NCI-H1436 treated with DMSO at 0.1 percent for 48 hours (cell line): ENCODE results near the gene SF3B5.
"Not testable (repeated sequence)": the region's sequence is repeated elsewhere in the genome, so short reads cannot be mapped to it uniquely, and the experiment has no call there.

Source experiments
- DNase-seq: peaks from one replicate; lab custom pipeline; 2025; lab: John Stamatoyannopoulos, UW

Gene SF3B5

DNA sequence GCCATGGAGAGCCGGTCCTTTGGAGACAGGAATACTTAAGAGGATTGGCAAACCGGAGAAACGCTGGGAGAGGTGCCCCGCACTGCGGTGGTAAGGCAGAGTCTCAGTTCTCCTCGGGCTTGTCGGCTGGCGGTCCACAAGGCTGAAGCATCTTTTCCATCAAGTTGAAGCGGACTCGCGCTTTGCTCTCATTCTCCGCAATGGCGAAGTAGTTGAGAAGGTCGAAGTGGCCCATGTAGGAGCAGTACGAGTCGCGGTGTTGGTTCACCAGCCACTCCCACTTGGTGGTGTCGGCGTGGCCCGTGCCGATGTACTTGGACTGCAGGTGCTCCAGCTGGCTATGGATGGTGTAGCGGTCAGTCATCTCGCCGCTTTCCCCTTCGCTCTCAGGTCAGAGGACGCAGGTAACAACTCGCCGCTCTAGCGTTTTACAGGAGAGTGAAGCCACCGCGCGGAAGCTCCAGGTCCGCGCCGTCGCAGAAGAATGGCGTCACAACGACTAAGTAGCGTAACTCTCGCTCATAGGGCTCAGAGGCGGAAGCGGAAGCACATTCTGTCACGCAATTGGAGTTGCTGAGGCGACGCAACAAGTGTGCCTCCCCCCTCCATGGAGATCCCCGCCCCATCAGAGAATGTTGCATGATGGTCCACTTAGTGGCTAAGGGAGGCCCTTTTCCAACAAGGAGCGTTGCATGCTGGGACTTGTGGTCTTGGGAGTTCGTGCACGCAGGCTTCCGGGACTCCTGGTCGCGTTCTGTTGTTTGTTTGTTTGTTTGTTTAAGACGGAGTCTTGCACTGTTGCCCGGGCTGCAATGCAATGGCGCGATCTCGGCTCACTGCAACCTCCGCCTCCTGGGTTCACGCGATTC is at the start of gene SF3B5:
Gene SF3B5, minus strand, starts transcription at position 440 of the 869 bp plus-strand sequence. Its CDS starts 76 bp downstream, at position 364.
- peak; percentile 94 for DNase-seq

DNA sequence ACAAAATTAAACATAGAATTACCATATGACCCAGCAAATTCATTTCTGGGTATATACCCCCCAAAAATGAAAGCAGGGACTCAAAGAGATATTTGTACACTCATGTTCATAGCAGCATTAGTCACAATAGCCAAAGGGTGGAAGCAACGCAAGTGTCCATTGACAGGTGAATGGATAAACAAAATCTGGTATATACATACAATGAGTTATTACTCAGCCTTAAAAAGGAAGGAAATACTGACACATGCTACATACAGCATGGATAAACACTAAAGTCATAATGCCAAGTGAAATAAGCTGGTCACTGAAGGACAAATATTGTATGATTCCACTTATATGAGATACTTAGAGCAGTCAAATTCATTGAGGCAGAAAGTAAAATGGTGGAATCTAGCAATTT is 49.6 kb upstream of the SF3B5 start:
- no peak for DNase-seq

DNA sequence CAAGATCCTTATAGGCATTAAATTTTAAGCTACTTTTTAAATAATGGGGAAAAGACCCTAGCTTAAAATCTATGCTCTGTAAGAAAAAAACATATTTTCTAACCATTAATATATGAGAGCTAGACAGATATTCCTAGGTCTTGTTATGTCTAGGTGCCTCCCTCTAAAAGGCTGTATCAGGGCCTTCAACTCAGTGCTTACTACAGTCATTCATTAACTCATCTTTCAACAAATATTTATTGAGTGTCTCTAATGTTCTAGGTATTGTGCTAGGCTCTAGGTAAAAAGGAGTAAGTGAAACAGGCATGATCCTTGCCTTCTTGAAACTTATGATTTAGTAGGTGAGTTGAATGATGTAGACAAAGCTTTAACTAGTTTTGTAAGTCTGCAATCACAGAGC is 48.5 kb upstream of the SF3B5 start:
- no peak for DNase-seq

DNA sequence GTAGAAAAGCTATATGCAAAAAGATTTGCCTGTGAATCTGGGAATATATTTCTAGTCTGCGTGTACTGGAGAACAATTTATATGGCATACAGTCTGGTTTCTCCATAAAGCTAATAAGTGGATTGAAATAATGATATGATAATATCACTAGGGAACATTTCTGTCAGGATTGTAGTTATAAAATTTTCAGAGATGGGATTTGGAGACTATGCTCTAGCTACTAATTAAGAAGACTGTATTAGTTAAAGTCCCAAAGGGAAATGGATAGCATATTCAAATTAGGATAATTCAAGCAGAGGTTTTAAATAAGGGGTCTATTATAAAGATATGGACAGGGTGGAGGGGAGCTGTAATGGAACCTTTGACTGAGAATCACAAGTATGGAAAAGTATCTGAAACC is 47.7 kb upstream of the SF3B5 start:
- no peak for DNase-seq

DNA sequence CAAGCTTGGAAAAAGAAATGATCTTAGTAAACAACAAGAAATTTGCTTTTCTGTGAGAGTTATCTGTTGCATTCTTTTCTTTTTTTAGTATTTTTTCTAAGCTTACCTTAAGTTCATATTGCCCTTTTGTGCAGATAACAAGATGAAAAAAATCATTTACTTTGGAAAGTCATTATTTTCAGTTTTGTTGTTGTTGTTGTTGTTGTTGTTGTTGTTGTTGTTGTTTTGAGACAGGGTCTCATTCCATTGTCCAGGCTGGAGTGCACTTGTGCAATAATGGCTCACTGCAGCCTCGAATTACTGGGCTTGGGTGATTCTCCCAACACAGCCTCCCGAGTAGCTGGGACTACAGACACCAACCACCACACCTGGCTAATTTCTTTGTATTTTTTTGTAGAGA is 46.1 kb upstream of the SF3B5 start:
- DNase-seq = no peak

DNA sequence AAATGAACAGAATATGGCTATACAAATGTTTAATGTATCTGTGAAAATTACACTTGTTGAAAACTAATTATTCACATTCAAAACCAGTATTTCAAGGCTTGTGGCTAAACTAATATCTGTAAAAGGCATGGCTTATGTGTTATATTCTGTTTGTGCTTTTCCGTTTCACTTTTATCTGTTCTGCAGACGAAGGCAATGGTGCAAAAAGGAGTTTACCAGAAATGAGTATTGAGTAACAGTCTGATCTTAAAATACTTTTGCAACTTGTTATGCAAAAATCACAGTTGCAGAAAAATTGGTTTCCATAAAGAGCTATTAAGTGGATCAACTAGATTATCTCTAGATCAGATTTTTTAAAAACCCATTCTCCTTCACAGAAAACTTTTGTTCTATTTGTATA is 45.5 kb upstream of the SF3B5 start:
- DNase-seq = no peak

DNA sequence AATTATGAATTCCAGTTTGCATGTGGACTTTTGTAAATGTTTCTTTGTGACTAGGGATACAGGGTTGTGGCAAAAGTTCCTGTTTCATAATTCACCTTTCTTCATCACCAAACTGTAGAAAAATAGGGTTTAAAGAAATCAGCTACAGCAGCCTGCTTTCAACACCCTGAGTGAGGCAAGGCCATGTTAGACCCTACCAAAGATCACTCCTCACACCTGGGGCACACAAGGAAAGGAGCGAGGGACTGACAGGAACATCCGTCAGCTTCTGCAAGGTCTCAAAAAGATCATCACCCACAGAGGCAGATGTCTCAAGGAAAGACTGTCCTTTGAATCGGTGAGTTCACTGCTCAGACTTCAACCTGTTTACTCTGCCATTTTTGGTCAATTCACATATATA is 44.4 kb upstream of the SF3B5 start:
- no peak for DNase-seq

DNA sequence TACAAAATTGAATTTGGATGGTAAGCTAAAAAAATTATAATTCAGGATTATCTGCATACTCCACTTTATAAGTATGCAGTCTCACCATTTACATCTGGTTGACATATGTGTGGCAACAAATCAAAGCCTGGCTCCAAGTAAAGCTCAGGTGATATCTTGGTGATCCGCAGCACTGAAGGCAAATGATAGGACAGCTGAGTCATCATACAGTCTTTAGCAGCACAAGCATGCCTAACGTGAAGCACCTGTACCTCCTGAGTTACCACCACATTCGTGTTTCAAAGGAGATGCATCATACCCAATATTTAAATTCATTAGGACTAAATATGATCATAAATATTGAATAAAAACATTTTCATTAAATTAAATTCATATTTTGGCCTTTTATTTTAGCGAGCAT is 43.2 kb upstream of the SF3B5 start:
- no peak for DNase-seq

DNA sequence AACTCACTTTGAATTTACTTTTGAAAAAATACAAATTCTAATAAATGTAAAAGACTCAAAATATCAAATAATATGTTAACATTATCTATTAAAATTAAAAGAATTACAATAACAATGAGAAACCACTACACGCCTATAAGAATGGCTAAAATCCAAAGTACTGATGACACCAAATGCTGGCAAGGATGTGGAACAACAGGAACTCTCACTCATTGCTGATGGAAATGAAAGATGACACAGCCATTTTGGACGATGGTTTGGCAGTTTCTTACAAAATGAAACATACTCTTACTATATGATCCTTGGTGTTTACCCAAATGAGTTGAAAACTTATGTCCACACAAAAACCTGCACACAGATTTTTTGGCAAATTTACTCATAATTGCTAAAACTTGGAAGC is 39.4 kb upstream of the SF3B5 start:
- DNase-seq = no peak

DNA sequence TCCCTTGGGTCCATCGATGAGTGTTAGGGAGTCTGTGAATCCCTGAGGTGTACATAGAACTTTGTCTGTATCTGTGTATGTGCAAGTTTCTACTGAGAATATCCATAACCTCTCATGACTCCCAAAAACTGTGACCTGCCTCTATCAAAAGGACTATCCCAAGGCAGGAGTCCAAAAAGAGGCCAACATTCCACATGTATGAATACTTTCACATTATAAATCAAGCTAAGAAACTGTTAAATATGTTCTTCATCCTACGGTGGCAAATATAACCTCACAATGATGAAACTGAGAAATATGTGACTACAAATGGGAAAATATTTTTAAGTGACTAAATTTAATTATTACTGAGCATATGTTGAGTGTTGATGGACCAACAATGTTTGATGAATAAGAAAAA is 38.8 kb upstream of the SF3B5 start:
- DNase-seq = no peak

DNA sequence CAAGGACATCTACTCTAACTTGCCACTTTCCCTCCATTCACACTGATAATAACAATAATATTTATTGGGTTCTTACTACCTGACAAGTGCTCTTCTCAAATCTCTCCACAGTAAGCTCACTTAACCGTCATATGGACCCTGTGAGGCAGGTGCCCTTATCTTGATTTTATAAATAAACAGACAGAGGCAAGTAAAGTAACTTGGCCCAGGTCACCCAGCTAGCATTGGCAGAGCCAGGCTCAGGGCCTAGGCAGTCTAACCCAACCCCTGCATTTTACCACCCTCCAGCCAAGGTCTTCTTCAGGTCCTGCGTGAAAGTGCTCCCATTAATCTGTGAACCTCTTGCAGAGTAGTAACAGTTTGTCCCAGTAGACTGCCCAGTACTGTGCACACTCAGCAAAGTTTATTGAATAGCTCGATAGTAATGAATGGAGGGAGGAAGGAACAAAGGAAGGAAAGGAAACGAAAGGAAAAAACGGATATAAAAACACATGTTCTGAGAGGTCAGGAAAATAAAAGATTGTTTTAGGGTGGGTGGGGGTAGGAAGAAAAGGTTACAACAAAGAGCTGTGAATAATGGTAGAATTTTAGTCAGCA is 38.0 kb upstream of the SF3B5 start:
- no peak for DNase-seq

DNA sequence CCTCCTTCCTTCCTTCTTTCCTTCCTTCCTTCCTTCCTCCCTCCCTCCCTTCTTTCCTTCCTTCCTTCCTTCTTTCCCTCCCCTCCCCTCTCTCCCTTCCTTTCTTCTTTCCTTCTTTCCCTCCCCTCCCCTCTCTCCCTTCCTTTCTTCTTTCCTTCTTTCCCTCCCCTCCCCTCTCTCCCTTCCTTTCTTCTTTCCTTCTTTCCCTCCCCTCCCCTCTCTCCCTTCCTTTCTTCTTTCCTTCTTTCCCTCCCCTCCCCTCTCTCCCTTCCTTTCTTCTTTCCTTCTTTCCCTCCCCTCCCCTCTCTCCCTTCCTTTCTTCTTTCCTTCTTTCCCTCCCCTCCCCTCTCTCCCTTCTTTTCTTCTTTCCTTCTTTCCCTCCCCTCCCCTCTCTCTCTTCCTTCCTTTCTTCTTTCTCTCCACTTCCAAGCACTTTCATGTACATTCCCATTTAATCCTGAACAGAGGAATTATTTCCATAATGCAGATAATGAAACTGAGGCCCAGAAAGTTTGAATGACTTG is 36.9 kb upstream of the SF3B5 start:
- not testable (repeated sequence) for DNase-seq

DNA sequence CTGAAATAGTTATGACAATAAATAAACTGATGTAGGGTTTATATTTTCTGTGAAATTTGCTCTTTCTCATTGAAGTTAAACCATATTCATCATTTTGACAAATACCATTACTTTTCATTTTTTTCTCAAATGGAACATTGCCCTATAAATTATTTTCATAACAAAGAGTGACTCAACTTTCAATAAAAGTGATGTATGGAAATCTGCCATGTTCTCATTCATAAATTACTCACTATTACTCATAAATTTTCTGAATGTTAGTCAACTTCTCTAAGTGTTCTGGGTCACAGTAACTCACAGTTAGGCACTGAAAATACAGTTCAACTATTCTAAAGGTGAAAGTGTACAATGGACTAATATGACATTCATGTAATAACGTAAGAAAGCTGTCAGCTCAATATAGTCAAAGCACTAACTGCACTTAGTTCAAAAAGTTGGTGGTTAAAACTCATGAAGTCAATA is 35.9 kb upstream of the SF3B5 start:
- no peak for DNase-seq

DNA sequence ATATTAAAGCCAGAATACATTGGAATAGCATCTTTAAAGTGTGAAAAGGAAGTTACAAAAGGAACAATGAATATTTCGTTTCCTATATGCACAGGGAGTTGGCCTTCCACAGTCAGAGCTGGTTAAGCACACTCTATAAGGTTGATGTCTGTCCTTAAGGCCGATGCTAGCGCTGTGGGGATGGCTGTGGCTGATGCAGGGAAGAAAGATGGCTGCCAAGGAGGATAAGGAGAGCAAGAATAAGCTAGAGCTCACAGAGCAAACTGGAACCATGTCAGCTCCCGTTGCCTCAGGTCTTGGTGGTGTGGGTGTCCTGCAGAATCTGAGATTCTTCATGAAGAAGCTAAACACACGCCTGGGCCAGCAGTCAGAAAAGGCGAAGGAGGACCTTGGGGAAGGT is 34.1 kb upstream of the SF3B5 start:
- no peak for DNase-seq

DNA sequence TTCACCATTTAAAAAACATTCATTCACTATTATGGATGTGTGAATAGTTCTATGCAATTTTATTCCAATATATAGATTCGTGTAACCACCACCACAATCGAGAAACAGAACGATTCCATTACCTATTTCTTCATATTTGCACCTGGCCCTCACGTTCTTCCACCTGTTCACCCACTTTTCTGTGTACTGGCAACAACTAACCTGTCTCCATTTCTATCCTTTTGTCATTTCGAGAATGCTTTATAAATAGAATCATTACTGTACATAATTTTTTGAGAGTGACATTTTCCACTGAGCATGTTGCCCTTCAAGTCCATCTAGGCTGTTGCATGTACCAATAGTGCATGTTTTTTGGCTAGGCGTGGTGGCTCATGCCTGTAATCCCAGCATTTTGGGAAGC is 31.7 kb upstream of the SF3B5 start:
- DNase-seq = no peak

DNA sequence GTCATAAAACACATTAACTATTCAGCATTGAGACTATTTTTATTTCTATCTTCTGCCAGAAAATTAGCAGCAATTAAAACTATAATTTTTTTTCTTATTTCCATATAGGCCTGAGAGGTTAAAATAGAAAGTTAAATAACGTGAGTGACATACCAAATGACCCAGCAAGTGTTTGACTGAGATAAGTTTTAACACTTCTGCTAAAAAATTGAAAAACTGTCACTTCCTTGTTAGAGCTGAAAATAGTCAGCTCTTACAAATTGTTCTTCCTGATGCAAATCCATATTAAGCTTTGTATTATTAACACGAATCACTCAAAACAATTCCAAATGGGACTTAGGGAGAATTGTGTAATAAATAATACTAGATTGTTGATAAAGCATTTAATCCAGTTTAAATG is 28.5 kb upstream of the SF3B5 start:
- no peak for DNase-seq

DNA sequence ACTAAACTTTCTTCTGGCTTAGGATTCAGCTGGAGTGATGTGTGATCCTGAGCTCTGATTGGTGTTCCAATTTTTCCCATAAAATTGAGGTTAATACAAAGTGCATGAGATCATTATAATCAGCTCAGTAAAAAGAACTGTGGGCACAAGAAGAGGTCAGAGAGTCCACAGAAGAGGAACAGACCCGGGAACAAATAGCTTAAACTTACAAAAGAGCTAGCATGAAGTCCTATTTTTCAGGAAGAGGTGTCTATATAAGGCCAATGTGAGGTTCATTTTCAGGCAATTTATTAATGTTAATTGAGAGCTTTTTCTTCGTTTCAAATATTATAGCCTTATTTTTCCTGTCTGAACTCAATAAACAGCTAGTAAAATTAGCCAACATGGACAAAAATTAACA is 28.0 kb upstream of the SF3B5 start:
- no peak for DNase-seq

DNA sequence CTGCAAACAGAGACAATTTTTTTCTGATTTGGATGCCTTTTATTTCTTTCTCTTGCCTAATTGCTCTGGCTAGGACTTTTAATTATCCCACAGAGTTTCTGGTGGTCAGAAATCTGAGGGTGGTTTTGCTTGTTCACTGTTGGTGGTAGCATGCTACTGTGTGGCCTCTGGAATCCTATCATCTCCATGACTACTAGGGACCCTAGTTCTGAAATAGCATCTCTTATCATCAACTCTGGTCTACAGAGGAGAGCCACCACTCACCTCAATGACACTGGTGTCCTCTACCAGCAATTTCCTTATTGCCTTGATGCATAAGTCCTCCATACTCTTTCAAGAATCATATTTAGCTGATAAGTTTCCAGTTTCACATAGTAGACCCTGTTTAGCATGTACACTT is 27.5 kb upstream of the SF3B5 start:
- DNase-seq = no peak

DNA sequence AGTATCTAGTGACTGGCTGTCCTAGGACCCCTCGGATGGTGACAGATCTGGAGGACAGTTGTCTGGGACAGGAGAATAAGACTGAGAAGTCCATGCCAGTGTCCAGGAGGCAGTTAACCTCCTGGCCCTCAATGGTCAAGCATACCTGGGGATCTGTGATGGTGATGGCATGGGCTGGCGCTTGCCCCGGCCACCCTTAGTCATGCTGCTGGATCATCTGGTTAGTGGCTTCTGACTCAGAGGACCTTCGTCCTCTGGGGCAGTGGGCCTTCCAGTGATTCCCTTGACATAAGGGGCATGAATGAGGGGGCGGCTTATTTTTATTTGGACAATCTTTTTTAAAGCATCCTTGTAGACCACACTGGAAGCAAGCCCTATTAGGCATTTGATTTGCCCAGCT is 24.0 kb upstream of the SF3B5 start:
- DNase-seq = no peak

DNA sequence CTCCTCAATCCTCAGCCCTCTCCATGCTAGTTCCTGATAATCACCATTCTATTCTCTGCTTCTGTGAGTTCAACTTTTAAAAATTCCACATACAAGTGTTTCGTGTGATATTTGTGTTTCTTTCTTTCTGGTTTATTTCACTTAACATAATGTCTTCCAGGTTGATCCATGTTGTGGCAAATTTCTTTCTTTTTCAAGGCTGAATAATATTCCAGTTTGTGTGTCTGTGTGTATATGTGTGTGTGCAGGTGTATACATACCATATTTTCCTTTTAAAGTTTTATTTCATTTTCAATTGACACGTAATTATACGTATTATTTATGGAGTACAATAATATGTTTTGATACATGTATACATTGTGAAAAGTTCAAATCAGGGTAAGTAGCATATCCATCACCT is 19.8 kb upstream of the SF3B5 start:
- no peak for DNase-seq

DNA sequence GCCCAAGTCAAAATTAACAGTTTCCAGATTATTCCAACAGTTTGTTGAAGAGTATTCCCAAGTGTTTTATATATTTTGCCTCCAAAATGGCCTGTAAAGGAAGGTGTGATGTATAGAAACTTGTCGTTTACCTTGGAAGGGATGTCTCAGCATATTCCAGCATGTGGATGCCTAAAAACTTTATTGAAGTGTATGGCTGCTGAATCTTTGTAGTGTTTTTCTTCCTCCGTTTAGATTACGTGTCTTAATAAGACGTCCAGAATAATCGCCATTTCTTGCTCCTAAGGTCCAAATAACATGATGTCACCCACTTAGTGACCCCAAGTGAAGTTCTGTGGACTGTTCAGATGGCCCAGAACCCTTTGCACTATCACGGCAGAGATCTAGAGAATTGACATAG is 18.0 kb upstream of the SF3B5 start:
- DNase-seq = no peak

DNA sequence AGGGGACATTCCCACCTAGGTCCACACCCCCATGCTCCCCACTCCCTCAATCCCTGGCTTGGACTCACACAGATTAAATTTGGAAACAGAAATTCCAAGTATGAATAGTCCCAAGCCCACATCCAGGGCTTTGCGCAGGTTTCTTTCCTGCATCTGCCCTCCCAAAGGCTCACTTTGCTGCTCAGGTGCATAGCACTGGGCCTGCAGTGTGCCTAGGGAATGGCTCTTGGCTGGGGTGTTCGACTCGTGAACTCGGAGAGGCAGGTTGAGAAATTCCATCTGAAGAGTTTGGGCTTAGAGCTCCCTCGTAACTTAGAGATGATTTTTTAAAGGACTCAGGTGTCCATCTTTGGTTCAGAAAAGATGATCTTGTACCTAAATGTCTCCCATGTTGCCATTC is 14.8 kb upstream of the SF3B5 start:
- DNase-seq = no peak

DNA sequence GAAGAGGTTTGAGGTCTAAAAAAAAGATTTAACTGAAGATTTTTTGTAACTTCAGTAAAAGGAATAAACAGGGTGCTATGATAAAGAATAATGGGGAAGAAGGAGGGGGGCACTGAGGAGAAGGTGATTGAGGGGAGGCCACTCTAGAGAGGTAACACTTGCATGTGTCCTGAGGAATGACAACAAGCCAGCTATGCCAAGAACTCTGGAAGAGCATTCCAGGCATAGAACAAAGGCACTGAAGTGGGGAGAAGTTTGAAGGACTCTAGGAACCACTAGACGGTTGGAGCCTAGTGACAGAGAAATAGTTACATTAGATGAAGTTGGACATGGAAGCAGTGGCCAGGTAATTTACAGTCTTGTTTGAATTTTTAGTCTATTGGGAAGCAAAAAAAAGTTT is 10.8 kb upstream of the SF3B5 start:
- DNase-seq = no peak
